Lower lobe of right lung (tissue), 2 donors: Measurements from ENCODE around the gene TENM4. TPM values are rescaled to one million over a fixed set of nuclear protein-coding genes. Genes with fewer than 3 reads are reported as not detected.

ENCODE experiments used
- ATAC-seq, 2 donors: fragments of 200-7000 bp; cut with Tn5 transposase; one replicate each; pipeline ENCODE4 v1.9.1; 2020 to 2022; ENCODE audit warnings: mild to moderate bottlenecking in 2 of 2, moderate library complexity in 2 of 2
- DNase-seq: peaks from one replicate; pipeline ENCODE4 v3.0.0-alpha.2; 2020
- H3K27ac ChIP-seq: fragments of 200-600 bp; one replicate; pipeline ENCODE4 v1.8.0; 2022
- H3K27me3 ChIP-seq: fragments of 200-600 bp; one replicate; pipeline ENCODE4 v1.8.0; 2022; ENCODE audit warnings: low read depth
- H3K36me3 ChIP-seq: fragments of 200-600 bp; one replicate; pipeline ENCODE4 v1.8.0; 2022; ENCODE audit warnings: mild to moderate bottlenecking
- H3K4me1 ChIP-seq: fragments of 200-600 bp; one replicate; pipeline ENCODE4 v1.8.0; 2022
- H3K4me3 ChIP-seq: fragments of 200-600 bp; one replicate; pipeline ENCODE4 v1.8.0; 2022; ENCODE audit warnings: mild to moderate bottlenecking
- H3K9me3 ChIP-seq: fragments of 200-600 bp; one replicate; pipeline ENCODE4 v1.8.0; 2022
- CTCF ChIP-seq: fragments of 200-600 bp; IDR thresholded peaks from one replicate; pipeline ENCODE4 v1.8.0; 2022; ENCODE audit warnings: antibody characterized with exemption, mild to moderate bottlenecking
- intact Hi-C: fragments of 100-400 bp; cut with DNase I; formaldehyde crosslinking; loops from one replicate; pipeline ENCODE4 v1.11.0; 2022
- total RNA-seq: library from RNA; stranded (reverse); fragmentation: NEBNext Ultra II Directional; extraction: Animal tissue kit (Norgen Biotek cat#: 25700); gene quantifications from one replicate; pipeline ENCODE4 v1.2.1, GENCODE V29; 2021
- donor health status: DM: no; HTN: yes; CAD: no; lungs with severe emphysema.

Gene TENM4
- total RNA-seq, 1 donor from 2014 or later = 1.1 TPM

DNA sequence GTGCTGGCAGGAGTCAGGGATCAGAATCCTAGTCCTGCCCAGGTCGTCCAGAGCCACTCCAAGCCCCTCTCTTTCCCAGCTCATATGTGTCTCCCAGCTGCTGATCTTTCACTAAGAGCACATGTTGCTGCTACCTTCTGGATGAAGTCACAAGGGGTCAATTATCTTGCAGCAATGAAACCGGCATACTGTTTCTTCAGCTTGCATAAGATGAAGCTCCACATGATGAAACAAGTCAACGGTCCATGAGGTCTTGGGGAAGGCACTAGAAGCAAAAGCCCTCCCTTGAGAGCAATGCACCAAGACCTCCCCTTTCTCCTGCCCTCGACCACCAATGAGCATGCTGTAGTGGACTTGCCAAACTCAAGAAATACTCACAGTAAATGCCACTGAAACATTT lies 148.9 kb downstream of the TENM4 start:
- Histone ChIP-seq H3K4me1 (no peaks in the 10 kb centered on the region), H3K36me3 (no peaks in the 10 kb centered on the region), H3K27ac (no peak overlapping the region), H3K4me3 (no peak overlapping the region), H3K27me3 (no peaks in the 10 kb centered on the region), H3K9me3 (no peaks in the 10 kb centered on the region)
- DNase-seq (no peak), ATAC-seq (no peak)
- intact Hi-C loops = no loop called here
- no peak for TF ChIP-seq CTCF

- DNase-seq (no peak), ATAC-seq (no peak)
- no peaks in the 10 kb centered on the region for H3K9me3 ChIP-seq
- TF ChIP-seq CTCF = no peak
- H3K4me3 ChIP-seq = no peak overlapping the region
- no peaks in the 10 kb centered on the region for H3K36me3 ChIP-seq
- intact Hi-C loops = no loop called here
- H3K27me3 ChIP-seq = no peaks in the 10 kb centered on the region
- H3K27ac ChIP-seq = no peak overlapping the region
- no peaks in the 10 kb centered on the region for H3K4me1 ChIP-seq
These were observed 150.1 kb downstream of the TENM4 start for GRCh38 chr11:79290761-79291160.

DNA sequence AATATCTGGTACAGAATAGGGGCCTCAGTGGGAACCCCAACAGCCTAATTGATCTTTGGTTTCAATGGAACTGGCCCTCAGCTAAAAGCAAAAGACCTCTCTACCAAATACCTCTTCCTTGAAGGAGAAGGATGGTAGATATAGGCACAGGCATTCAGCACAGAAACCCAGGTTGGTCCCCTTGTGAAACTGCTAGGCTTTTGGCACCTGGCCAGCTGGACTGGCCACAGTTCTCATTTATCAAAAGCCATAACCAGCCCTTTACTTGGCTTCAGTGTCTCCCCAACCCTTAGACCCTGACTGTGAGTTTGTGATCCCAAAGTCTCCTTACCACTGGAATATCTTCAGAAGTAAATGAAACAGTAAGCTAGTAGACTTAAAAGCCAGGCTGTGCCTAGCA lies 152.9 kb downstream of the TENM4 start:
- intact Hi-C loops = no loop called here
- H3K27me3 ChIP-seq = no peaks in the 10 kb centered on the region
- TF ChIP-seq CTCF = no peak
- H3K9me3 ChIP-seq = no peaks in the 10 kb centered on the region
- no peak for DNase-seq
- H3K36me3 ChIP-seq = no peaks in the 10 kb centered on the region
- no peak overlapping the region for H3K4me3 ChIP-seq
- no peak overlapping the region for H3K27ac ChIP-seq
- no peaks in the 10 kb centered on the region for H3K4me1 ChIP-seq
- ATAC-seq = no peak

DNA sequence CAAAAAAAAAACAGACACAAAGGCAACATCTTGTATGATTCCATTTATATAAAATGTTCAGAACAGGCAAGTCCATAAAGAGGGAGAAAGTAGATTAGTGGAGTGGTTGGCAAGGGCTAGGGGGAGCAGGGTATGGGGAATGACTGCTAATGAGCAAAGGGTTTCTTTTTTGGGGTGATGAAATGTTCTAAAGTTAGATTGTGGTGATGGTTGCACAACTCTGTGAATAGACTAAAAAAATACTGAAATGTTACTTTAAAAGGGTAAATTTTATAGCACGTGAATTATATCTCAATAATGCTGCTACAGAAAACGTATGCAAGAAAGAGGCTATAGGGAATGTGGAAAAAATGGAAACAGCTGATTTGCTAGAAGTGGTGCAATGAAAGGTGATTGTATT lies 155.1 kb downstream of the TENM4 start:
- TF ChIP-seq CTCF = no peak
- intact Hi-C loops = no loop called here
- ATAC-seq = no peak

DNA sequence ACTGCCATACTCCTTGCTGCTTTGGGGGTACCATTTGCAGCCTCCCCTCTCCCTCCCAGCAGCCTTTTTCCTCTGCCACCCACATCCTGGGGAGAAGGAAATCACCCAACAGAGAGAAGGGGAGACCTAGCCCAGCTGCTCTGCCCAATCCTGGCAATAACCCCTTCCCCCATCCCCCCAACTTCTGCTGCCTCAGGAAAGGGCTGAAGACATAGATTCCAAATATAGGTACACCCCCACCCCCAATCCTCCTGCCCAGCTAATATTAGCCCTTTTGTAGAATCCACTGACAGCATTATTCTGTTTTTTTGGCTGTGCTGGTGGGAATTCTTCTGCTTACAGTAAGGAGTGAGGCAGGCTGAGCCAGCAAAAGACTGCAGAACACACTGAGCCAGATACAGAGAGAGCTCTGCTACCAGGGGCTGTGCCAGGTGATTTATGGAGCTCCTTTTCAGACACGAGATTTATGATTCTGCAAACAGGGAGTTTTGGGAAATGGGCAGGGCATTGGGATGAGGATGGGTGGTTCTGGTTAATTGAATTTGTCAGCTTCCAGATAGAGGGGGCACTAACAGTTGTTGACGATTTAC lies 164.0 kb downstream of the TENM4 start:
- TF ChIP-seq CTCF = no peak
- no peak for ATAC-seq
- Histone ChIP-seq H3K9me3 (no peaks in the 10 kb centered on the region), H3K4me3 (no peak overlapping the region), H3K27ac (no peak overlapping the region), H3K27me3 (no peaks in the 10 kb centered on the region), H3K4me1 (no peaks in the 10 kb centered on the region), H3K36me3 (no peaks in the 10 kb centered on the region)
- intact Hi-C loops = no loop called here
- DNase-seq = no peak

More for the DNA sequence above, 155.1 kb downstream of the TENM4 start:
- no peaks in the 10 kb centered on the region for H3K9me3 ChIP-seq
- no peaks in the 10 kb centered on the region for H3K36me3 ChIP-seq
- H3K4me3 ChIP-seq = no peak overlapping the region
- no peaks in the 10 kb centered on the region for H3K27me3 ChIP-seq
- H3K27ac ChIP-seq = no peak overlapping the region
- no peaks in the 10 kb centered on the region for H3K4me1 ChIP-seq
- no peak for DNase-seq
